ENCODE data around the gene MYH7.
A peak's percentile ranks its signal among the peaks of the same experiment; 100 is the strongest.
"Not testable (repeated sequence)": the region's sequence is repeated elsewhere in the genome, so short reads cannot be mapped to it uniquely, and the experiment has no call there.

The MYH7 gene

GRCh38 chr14:23435543-23436326 is at the start of gene MYH7:
Gene MYH7 (minus strand): TSS chr14:23435660. CDS start chr14:23433732, 1,928 bp downstream.
- DNase-seq (ENCODE audit: low read depth), result no peak

GRCh38 chr14:23483236-23483854 is 47.9 kb upstream of the MYH7 start:
- DNase-seq (ENCODE audit: low read depth), result no peak

GRCh38 chr14:23482823-23483148 is 47.3 kb upstream of the MYH7 start:
- no peak for DNase-seq (ENCODE audit: low read depth)

GRCh38 chr14:23481979-23482822 is 46.7 kb upstream of the MYH7 start:
- DNase-seq (ENCODE audit: low read depth), result no peak

GRCh38 chr14:23481362-23481970 is 46.0 kb upstream of the MYH7 start:
- DNase-seq (ENCODE audit: low read depth), result no peak

GRCh38 chr14:23478109-23478759 is 42.8 kb upstream of the MYH7 start:
- peak; percentile 28 for DNase-seq (ENCODE audit: low read depth)

GRCh38 chr14:23470947-23471346 is 35.5 kb upstream of the MYH7 start:
- DNase-seq (ENCODE audit: low read depth), result no peak

GRCh38 chr14:23469906-23470403 is 34.5 kb upstream of the MYH7 start:
- no peak for DNase-seq (ENCODE audit: low read depth)

GRCh38 chr14:23469127-23469905 is 33.9 kb upstream of the MYH7 start, which contains the start of gene NGDN:
Gene NGDN (plus strand): TSS chr14:23469703. CDS start chr14:23469716, 13 bp downstream.
- DNase-seq (ENCODE audit: low read depth), result peak; percentile 100

GRCh38 chr14:23468704-23469126 is 33.3 kb upstream of the MYH7 start:
- DNase-seq (ENCODE audit: low read depth), result no peak

- no peak for DNase-seq (ENCODE audit: low read depth)
Measured at GRCh38 chr14:23465261-23465660, 29.8 kb upstream of the MYH7 start.

- no peak for DNase-seq (ENCODE audit: low read depth)
Measured at GRCh38 chr14:23464700-23465099, 29.2 kb upstream of the MYH7 start.

- no peak for DNase-seq (ENCODE audit: low read depth)
Measured at GRCh38 chr14:23460960-23461359, 25.5 kb upstream of the MYH7 start.

- no peak for DNase-seq (ENCODE audit: low read depth)
Measured at GRCh38 chr14:23457587-23458445, 22.4 kb upstream of the MYH7 start.

- DNase-seq (ENCODE audit: low read depth), result not testable (repeated sequence)
Measured at GRCh38 chr14:23456883-23457586, 21.6 kb upstream of the MYH7 start.

GRCh38 chr14:23454445-23454856 is 19.0 kb upstream of the MYH7 start:
- no peak for DNase-seq (ENCODE audit: low read depth)

GRCh38 chr14:23452237-23452636 is 16.8 kb upstream of the MYH7 start:
- DNase-seq (ENCODE audit: low read depth), result no peak

- no peak for DNase-seq (ENCODE audit: low read depth)
Measured at GRCh38 chr14:23450379-23450778, 14.9 kb upstream of the MYH7 start.

- DNase-seq (ENCODE audit: low read depth), result no peak
Measured at GRCh38 chr14:23449314-23449713, 13.9 kb upstream of the MYH7 start.
